IPS-11a (cell line): ENCODE data around the gene TBRG1.
A peak's percentile ranks its signal among the peaks of the same experiment; 100 is the strongest.
"Not testable (repeated sequence)": the region's sequence is repeated elsewhere in the genome, so short reads cannot be mapped to it uniquely, and the experiment has no call there.

ENCODE experiments used
- H3K4me3 ChIP-seq: one replicate; pipeline ENCODE4 v1.5.1; 2013; ENCODE audit warnings: low read depth, low read length, control low read depth

The TBRG1 gene, protein sequence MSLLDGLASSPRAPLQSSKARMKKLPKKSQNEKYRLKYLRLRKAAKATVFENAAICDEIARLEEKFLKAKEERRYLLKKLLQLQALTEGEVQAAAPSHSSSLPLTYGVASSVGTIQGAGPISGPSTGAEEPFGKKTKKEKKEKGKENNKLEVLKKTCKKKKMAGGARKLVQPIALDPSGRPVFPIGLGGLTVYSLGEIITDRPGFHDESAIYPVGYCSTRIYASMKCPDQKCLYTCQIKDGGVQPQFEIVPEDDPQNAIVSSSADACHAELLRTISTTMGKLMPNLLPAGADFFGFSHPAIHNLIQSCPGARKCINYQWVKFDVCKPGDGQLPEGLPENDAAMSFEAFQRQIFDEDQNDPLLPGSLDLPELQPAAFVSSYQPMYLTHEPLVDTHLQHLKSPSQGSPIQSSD

DNA sequence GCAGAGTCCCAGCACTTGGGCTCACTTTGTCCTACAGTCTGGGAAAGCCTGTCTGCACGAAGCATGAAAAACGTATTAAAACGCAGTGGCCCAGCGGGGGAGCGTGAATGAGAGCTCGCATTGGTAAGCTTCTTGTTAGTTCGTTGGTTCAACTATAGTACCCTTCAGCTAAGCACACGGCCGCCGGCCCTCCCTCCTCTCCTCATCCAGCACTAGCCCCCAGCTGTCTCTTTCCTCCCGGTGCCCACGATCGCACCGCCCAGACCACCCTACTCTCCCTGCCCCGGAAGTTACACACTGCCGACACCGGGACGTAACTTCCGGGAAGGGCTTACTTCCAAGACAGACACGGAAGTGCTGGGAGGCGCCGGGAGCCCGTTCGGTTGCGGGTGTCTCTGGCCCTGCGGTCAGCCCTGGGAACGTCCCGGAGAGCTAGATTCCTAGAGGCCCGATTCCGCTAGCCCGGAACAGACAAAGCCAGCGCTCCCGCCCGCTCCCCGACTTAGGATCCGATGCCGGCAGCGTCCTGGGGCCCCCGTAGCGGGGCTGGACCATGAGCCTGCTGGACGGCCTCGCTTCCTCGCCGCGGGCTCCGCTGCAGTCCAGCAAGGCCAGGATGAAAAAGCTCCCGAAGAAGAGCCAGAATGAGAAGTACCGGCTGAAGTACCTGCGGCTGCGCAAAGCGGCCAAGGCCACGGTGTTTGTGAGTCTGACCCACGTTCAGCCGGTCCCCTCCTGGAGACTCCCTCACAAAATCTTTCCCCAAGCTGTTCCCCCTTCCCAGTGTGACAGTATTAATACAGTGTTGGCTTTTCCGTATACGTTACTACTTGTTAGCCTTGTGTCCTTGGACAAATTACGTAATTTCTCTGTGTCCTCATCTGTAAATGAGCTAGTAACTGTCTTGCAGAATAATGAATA, at the start of gene TBRG1:
Gene TBRG1 (plus strand): TSS at position 334 of the 921 bp plus-strand sequence. CDS start 220 bp downstream, at position 554.
- H3K4me3 ChIP-seq: peak within 1 kb of the TSS; percentile 96

DNA sequence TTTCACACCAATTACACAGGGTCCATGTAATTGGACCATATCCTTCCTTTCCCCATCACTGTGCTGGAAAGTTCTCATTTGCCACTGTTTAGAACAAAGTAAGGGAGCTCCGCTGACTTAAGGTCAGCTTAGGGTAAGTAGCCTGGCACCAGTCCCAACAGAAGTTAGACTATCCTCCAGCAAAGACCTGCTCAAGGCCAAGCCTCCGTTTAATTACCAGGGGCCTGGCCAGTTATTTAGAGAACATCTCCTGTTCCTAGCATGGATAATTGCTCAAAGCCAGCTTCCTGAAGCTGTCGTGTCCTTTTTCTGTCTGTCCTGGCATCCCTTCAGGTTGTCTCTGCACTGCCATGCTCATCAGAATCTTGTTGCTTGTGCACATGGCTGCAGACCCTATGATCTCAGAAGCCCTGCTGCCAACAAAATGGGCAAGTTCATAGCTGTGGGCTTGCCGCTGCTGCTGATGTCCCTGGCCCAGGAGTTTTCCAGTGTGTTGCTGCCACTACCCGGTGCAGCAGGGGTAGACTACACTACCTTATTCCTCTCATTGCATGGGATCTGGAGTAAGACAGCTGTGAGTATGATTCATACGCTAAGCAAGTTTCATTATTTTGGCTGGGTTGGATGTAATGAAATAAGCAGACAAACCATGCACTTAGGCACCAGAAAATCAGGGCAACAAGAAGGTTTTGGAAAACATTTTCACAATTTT, 44.8 kb upstream of the TBRG1 start:
- no peak overlapping the region for H3K4me3 ChIP-seq

DNA sequence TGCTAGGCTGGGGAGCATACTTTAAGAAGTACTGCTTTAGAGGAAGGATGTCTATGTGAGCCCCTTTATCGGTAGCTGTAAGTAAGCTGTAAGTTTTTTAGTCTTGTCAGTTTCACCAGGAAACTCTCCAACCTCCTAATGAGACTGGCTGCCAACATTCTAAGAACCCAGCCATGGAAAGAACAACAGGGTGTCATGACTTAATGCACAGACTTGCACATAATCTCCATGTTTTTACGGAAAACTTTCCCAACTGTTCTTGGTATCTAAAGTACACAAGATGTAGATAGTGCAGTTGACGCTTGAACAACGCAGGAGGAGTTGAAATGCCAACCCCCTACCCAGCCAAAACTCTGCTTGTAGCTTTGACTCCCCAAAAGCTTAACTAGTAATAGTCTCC, 43.9 kb upstream of the TBRG1 start:
- H3K4me3 ChIP-seq: no peak overlapping the region

DNA sequence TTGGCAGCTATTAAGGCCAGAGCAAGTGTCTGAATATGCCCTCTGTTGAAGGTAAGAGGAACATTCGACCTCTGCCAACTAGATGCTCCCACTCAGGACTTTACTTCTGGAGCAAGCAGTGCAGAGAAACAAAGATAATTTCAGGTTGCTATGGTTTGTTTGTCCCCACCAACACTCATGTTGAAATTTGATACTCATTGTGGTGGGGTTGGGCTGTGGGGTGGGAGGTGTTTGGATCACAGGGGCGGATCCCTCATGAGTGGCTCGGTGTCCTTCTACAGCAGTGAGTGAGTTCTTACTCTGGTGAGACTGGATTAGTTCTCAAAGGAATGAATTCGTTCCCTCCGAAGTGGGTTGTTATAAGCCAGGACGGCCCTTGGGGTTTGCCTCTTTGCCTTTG, 40.8 kb upstream of the TBRG1 start:
- H3K4me3 ChIP-seq: no peak overlapping the region

DNA sequence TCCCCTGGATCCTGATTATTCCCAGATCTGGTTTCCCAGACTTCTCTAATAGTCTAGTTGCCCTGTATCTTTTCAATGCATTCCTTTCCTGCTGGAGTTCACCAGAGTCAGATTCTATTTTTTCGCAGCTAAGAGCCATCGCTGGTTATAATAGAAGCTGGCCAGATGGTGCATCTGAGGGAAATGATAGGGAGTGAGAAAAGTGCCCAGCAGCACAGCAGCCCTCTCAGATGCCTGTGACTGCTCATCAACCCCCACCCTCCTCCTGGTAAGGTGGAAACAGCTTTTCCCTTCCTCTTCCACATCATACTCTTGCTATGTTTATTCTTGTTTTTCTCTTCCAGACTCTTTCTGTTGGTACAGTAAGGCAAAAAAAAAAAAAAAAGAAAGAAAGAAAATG, 40.1 kb upstream of the TBRG1 start:
- H3K4me3 ChIP-seq: no peak overlapping the region

DNA sequence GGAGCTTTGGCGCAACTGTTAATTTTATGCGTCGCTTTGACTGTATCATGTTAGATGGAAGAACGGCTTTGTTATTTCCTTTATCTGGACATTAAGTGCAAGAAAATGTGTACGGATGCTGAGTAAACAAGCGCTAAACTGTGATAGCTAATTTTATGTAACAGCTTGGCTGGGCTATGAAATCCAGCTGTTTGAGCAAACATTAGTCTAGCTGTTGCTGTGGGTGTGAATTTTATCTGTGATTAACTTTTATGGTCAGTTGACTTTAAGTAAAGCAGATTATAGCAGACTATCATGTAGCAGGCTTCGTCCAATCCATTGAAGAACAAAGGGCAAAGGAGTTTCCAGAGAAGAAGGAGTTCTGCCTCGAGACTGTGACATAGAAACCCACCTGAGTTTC, 38.9 kb upstream of the TBRG1 start:
- H3K4me3 ChIP-seq: no peak overlapping the region

DNA sequence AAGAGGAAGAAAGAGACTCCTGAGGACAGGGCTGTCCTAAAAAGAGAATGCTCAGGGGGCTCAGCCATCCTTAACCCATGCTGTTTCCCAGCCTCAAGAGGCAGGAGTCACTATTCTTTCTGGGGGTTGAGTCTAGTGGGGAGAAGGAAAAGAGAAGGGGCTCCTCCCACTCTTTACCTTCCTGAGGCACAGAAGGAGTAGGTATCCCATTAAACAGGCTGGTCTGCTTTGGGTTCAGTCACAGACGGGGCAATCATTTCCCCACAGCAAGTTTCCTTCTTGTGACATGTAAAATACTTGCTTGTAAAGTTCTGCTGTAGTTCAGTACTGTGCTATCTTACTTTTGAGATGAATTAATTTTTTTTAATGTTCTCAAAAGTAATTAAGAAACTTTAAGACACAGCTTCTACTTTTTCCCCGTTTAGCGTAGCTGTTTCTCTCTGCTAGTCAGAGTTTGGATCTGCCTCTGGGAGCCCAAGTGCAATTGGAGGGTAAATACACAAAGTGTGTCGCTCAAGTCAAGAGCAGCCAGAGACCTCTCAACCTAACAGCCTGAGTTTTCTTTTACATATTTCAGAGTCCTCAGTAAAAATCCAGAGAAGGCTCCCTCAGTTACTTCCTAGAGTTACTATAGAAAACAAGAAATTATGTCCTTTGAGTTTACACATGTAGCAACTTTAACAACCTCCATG, 37.8 kb upstream of the TBRG1 start:
- no peak overlapping the region for H3K4me3 ChIP-seq

DNA sequence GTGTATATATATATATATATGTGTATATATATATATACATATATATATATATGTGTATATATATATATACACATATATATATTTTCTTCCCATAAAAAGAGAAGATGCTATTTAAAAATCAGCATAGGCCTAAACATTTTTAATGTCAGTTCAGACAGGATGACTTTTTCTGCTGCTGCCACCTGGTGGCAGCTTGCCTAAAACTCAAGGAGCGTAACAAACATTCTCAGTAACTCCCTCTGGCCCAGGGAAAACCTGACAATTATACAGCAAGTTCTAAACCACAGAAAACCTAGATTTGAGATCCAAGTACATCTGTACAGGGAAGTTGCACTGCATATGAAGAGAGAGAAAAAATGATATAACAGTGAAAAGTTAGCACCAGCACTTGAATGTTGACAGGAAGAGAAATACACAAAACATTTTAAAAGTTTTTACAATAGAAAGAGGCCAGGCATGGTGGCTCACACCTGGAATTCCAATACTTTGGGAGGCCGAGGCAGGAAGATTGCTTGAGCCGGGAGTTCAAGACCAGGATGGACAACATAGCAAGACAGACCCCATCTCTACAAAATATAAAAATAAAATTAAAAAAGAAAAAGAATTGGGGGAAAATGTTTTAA, 36.3 kb upstream of the TBRG1 start:
- H3K4me3 ChIP-seq: no peak overlapping the region

DNA sequence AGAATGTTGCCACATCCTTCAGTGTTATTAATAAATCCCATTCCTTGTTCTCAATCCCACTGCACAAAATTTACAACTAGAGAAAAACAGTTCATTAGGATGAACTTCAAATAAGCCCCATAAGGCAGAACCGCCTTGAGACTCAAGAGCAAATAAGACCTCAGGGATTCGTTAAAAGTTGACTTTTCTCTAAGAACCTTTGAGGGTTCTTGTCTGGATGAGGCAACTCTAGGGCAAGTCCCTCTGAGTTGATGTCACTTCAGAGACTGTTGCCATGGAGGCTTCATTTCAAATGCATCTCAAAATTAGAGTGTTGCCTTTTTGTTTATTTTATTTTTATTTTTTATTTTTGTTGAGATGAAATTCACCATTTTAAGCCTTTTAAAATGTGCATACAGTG, 31.2 kb upstream of the TBRG1 start:
- no peak overlapping the region for H3K4me3 ChIP-seq

DNA sequence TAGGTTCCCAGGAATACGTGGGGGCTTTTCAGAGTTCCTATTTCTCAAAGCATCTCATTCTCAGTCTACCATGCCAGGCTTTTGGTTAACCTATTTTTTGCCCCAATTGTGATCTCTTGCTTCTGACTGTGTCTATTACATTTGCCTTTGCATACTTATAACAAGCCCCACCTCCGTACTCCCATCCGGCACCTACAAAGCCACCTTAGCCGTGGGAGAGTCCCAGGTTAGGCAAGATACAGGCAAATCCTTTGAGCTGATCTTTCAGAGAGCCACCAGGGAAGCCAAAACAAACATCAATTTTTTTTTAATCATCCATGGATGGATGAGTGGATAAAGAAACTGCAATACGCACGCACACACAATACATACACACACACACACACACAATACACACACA, 30.0 kb upstream of the TBRG1 start:
- H3K4me3 ChIP-seq: no peak overlapping the region

DNA sequence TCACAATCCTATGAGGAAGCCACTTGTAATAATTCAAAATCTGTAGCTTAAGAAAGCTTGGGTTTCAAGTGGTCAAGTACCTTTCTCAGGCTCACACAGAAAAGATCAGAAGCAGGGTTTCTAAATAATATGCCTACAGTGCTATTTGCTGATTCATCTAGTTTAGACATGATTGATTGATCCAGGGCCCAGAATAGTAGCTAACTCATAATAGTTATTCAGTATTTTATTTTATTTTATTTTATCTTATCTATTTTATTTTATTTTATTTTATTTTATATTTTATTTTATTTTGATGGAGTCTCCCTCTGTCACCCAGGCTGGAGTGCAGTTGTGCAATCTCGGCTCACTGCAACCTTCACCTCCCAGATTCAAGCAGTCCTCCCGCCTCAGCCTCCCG, 27.4 kb upstream of the TBRG1 start:
- H3K4me3 ChIP-seq: no peak overlapping the region

DNA sequence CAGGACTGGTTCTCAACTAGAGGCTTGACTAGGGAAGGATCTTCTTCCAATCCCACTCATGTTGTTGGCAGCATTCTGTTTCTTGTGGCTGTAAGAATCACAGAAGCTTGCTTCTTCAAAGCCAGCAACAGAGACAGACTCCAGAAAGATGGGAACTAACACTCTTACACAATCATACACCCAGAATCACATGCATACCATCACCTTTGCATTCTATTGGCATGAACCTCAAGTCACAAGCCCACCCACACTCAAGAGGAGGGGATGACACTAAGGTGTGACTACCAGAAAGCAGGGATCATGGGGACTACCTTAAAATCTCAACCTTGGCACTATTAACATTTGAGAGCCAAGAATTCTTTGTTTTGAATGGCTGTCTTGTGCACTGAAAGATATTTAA, 25.0 kb upstream of the TBRG1 start:
- no peak overlapping the region for H3K4me3 ChIP-seq

DNA sequence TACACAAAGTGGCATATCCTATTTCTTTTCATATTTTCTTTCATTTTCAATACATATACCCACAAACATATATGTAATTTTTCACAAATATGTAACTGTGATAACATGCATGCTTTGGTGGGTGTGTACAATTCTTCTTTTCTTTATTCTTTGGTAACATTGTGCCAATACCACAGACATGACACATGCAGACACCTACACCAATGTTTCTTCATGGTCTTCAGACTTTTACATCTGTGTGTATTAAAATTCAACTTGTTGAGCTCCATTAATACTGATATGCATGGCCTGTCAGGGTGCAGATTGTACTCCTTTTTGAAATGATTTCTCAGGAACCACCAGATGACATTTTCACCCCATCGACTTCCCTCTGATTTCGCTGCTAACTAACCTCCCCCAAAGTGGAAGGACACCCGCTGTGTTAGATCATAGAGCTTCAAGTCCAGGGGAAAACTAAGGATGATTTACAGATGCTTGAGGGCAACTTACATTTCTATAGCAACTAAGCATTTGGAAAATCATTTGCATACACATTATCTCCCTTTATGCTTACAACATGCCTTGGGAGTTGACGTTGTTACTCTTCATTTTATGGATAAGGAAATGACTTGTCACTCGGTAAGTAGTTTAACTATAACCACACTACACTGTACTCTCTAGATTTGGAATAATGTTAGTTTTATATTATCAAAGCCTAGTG, 21.9 kb upstream of the TBRG1 start:
- H3K4me3 ChIP-seq: no peak overlapping the region

DNA sequence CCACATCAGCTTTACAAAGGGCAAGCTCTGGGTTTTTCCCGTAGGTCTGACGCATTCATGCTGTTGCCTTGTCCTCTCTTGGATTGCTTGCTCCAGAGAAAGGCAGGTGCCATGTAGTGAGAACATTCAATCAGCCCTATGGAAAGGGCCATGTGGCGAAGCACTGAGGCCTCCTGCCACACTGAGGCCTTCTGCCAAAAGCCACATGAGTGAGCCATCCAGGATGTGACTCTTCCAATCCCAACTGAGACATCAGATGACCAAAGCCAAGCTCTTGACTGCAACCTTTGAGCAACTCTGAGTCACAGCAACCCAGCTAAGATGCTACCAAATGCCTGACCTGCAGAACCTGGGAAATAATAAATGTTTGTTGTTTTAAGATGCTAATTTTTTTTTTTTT, 20.5 kb upstream of the TBRG1 start:
- H3K4me3 ChIP-seq: no peak overlapping the region

DNA sequence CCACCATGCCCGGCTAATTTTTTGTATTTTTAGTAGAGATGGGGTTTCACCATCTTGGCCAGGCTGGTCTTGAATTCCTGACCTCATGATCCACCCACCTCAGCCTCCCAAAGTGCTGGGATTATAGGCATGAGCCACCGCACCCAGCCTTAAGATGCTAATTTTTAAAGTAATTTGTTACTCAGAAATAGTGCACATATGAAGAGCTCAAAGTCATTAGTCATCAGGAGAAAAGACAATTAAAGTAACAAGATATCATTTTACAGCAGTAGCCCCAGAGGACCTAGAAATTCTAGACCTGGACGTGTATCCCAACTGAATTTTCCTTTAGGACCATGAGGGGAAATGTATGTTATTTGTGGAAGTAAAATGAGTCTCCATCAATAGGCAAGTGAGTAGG, 19.9 kb upstream of the TBRG1 start:
- not testable (repeated sequence) for H3K4me3 ChIP-seq

DNA sequence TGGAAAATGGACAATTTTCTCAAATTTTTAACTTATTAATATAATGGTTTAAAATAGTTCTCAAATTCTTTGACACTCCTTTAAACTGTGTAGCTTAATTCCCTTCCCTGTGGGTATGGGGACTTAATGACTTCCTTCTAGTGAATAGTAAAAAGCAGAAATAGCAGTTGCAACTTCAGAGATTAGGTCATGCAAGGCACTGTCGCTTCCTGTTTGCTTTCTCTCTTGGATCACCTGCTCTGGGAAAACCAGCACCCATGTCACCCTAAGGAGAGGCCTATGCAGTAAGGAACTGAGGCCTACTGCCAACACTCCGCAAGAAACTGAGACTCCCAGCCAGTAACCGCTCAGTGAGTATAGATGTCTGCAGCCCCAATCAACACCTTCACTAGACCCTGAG, 16.9 kb upstream of the TBRG1 start:
- no peak overlapping the region for H3K4me3 ChIP-seq

DNA sequence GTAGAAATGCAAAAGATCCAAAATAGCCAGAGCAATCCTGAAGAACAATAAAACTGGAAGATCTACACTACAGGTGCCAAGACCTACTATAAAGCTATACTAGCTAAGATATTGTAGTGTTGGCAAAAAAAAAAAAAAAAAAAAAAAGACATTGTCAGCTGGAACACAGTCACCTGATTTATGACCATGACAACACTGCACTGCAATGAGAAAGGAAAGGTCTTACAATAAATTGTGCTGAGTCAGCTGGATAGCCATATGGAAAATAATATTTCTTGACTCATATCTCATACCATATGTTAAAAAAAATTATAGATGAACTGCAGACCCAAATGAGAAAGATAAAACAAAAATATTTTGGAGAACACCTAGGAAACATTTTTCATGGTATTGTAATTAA, 14.5 kb upstream of the TBRG1 start:
- H3K4me3 ChIP-seq: no peak overlapping the region

DNA sequence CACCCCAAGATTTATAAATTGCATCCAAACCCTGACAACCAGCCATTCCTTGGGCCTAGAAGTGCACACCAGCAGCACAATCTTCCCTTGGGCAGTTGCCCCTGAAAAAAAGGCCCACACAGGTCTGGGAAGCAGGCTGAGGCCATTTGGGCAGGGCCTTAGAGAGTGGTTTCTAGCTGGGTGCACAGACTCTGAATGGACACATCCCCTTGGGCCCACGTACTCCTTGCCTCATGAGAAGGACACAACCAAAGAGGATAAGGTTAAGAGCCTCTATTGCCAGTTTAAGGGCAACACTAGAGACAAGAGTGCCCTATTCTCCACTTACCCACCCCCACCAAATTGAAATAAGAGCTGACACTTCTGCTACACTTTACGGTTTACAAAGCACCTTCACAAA, 12.4 kb upstream of the TBRG1 start:
- H3K4me3 ChIP-seq: no peak overlapping the region

DNA sequence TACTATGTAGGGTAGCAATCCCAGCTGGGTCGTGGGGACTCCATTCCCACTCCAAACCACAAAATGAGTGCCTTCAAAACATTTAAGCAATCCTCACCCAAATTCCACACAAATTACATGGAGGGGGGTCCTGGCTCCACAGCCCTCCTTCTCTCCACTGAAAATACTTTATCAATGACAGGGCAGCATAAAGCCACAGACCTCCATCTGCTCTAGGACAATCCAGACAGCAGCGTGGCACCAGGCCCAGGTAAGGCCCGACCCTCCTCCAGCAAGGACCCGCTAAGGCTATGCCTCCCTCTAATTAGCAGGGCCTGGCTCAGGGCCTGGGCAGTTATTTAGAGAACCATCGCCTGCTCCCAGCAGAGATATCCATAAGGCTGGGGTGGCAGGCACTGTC, 11.6 kb upstream of the TBRG1 start, which contains the start of gene PANX3:
Gene PANX3 (plus strand): TSS at position 365 of the 400 bp plus-strand sequence. CDS start 129 bp downstream, outside the sequence.
- no peak within 1 kb of the TSS for H3K4me3 ChIP-seq

DNA sequence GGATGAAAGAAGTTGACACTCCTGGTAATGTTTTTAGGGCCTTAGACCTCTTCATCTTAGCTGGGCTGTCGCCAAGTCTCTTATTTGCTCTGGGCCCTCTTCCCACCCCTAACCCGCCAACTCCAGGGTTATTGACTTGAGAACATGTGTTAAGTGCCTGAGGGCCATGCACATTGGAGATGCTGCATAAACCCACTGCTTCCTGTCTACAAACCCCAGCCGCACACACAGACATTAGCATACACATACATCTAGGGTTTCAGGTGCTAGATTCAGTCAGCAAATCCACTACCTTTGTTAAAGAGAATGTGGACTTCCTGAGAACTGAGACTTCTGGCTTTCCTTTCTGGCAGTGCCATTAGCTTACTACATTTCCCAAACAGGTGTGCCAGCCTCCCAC, 10.6 kb upstream of the TBRG1 start:
- H3K4me3 ChIP-seq: no peak overlapping the region
